RKO (cell line): ENCODE results near the gene SMIM28.

Source experiments
- DNase-seq: peaks from one replicate; pipeline ENCODE4 v3.0.0-alpha.2; 2016; ENCODE audit warnings: low spot score

Gene SMIM28

GRCh38 chr6:138430361-138431145, 52.8 kb downstream of the SMIM28 start:
- DNase-seq = no peak

DNA sequence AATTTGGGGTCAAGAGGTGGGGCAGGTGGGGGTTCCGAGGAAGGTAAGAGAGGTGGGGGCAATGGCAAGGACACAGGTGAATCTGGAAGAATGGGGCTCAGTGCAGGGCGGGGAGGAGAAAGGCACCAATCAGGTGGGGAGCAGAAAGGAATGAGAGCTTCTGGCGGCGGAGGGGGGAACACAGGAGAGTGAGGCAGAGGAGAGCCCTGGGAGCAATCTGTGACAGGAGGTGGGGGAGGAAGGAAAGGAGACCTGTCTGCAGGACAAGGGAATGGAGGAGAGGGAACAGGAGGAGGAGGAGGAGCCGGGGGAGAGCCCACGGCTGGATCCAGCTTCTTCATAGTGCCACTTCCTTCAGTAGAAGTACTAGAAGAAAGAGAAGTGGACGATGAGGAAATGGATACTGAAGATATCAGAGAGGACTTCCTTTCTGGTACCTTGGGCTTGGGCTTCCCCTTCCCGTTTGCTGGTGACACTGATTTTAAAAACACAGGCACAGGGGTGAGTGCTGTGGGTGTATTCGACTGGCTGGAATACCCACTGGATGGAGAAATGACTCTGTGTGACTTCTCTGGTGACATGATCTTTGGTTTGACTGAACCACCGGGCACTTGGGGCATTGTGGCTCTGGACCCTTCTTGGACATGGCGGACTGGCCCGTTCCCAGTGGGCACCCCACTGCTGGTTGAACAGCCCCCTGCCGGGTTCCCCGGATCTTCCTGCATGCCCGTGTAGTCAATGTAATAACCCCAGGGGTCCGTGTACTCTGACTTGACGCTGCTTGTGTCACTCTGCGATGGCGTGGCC, 53.8 kb downstream of the SMIM28 start:
- DNase-seq = no peak

DNA sequence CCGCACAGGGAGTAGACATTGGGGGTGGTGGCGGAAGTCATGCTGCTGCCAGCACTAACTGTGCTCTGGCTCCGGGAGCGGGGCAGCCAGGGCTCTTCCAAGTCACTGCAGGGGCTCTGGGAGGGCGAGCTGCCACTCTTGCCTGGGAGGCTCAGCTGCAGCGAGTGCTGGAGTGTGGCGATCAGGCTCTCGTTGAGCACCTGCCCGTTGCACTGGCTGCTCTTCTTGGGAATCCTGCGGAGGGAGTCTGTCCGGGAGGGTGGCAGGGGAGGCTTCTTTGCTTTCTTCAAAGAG, 54.3 kb downstream of the SMIM28 start:
- no peak for DNase-seq
